ENCODE results near the gene CAMKK1. TPM values are rescaled to one million over a fixed set of nuclear protein-coding genes. Genes with fewer than 3 reads are reported as not detected.

CAMKK1 gene
- total and polyA plus RNA-seq, 9 of the 15 experiments (the other 6 are each of a cell fraction or from before 2014, with no cell fraction given) = 0.34 to 7.5 (median 4.9) TPM

- TF ChIP-seq MTF1 (CRISPR knock-in tag; IDR thresholded peaks at IDR 0.05; ENCODE audit: borderline replicate concordance) (no peak), THAP7 (CRISPR knock-in tag; IDR thresholded peaks at IDR 0.05) (no peak), LCOR (CRISPR knock-in tag; IDR thresholded peaks at IDR 0.05) (no peak), HOXB6 (CRISPR knock-in tag; IDR thresholded peaks at IDR 0.05; ENCODE audit: borderline replicate concordance) (no peak), FOSL1 (tag; conservative IDR thresholded peaks at IDR 0.05) (0 out of 2 replicates have a peak, but pooled peaks have one; percentile 30), RHOXF2B (CRISPR knock-in tag; conservative IDR thresholded peaks at IDR 0.05) (no peak), ZNF354B (CRISPR knock-in tag; IDR thresholded peaks at IDR 0.05) (no peak), SMARCE1 (IDR thresholded peaks at IDR 0.05) (no peak), MED1 (CRISPR knock-in tag; IDR thresholded peaks at IDR 0.05; ENCODE audit: borderline replicate concordance) (no peak), FOXP1 (CRISPR knock-in tag; IDR thresholded peaks at IDR 0.05) (no peak), RBM17 (IDR thresholded peaks at IDR 0.05; ENCODE audit: borderline replicate concordance, low read depth, low read length) (no peak), ZNF79 (CRISPR knock-in tag; IDR thresholded peaks at IDR 0.05; ENCODE audit: low read depth) (no peak), CHD2 (IDR thresholded peaks at IDR 0.05; ENCODE audit: low read depth, low read length) (no peak), HDAC1 (IDR thresholded peaks at IDR 0.05) (no peak)
- TF ChIP-seq, protein P1, sequence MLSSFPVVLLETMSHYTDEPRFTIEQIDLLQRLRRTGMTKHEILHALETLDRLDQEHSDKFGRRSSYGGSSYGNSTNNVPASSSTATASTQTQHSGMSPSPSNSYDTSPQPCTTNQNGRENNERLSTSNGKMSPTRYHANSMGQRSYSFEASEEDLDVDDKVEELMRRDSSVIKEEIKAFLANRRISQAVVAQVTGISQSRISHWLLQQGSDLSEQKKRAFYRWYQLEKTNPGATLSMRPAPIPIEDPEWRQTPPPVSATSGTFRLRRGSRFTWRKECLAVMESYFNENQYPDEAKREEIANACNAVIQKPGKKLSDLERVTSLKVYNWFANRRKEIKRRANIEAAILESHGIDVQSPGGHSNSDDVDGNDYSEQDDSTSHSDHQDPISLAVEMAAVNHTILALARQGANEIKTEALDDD (IDR thresholded peaks at IDR 0.05) = no peak
- TF ChIP-seq, protein P2, sequence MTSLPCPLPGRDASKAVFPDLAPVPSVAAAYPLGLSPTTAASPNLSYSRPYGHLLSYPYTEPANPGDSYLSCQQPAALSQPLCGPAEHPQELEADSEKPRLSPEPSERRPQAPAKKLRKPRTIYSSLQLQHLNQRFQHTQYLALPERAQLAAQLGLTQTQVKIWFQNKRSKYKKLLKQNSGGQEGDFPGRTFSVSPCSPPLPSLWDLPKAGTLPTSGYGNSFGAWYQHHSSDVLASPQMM (CRISPR knock-in tag; IDR thresholded peaks at IDR 0.05) = no peak
- TF ChIP-seq, protein P3, sequence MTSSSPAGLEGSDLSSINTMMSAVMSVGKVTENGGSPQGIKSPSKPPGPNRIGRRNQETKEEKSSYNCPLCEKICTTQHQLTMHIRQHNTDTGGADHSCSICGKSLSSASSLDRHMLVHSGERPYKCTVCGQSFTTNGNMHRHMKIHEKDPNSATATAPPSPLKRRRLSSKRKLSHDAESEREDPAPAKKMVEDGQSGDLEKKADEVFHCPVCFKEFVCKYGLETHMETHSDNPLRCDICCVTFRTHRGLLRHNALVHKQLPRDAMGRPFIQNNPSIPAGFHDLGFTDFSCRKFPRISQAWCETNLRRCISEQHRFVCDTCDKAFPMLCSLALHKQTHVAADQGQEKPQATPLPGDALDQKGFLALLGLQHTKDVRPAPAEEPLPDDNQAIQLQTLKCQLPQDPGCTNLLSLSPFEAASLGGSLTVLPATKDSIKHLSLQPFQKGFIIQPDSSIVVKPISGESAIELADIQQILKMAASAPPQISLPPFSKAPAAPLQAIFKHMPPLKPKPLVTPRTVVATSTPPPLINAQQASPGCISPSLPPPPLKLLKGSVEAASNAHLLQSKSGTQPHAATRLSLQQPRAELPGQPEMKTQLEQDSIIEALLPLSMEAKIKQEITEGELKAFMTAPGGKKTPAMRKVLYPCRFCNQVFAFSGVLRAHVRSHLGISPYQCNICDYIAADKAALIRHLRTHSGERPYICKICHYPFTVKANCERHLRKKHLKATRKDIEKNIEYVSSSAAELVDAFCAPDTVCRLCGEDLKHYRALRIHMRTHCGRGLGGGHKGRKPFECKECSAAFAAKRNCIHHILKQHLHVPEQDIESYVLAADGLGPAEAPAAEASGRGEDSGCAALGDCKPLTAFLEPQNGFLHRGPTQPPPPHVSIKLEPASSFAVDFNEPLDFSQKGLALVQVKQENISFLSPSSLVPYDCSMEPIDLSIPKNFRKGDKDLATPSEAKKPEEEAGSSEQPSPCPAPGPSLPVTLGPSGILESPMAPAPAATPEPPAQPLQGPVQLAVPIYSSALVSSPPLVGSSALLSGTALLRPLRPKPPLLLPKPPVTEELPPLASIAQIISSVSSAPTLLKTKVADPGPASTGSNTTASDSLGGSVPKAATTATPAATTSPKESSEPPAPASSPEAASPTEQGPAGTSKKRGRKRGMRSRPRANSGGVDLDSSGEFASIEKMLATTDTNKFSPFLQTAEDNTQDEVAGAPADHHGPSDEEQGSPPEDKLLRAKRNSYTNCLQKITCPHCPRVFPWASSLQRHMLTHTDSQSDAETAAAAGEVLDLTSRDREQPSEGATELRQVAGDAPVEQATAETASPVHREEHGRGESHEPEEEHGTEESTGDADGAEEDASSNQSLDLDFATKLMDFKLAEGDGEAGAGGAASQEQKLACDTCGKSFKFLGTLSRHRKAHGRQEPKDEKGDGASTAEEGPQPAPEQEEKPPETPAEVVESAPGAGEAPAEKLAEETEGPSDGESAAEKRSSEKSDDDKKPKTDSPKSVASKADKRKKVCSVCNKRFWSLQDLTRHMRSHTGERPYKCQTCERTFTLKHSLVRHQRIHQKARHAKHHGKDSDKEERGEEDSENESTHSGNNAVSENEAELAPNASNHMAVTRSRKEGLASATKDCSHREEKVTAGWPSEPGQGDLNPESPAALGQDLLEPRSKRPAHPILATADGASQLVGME (CRISPR knock-in tag; IDR thresholded peaks at IDR 0.05) = no peak
These were observed 23.3 kb upstream of the CAMKK1 start, which contains the start of gene P2RX1 (continued) for GRCh38 chr17:3915995-3916696.
